ENCODE measurements around the gene CCDC177. TPM values are rescaled to one million over a fixed set of nuclear protein-coding genes. Genes with fewer than 3 reads are reported as not detected.

The CCDC177 gene
- total and polyA plus RNA-seq, 2 of the 8 experiments (the other 6 are each of a cell fraction or from before 2014, with no cell fraction given): 0.62 to 2.8 TPM

DNA sequence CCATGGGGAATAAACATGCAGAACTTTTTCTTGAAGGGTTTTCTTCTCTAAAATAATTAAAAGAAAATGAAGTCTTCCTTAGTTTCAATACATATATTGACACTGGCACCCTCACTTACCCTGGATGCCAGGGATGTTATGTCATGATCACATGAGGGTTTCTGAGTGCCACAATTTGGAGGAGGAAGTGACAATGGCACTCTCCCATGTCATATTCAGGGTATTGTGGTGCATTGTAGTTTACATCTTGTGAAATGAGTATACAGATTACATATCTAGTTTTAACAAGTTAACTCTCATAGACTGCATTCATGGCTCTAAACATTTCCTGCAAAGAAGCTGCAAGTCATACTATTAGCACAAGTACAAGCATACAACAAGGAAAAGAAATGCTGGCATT is 37.7 kb downstream of the CCDC177 start:
- Histone ChIP-seq H3K4me3 (ENCODE audit: extremely low read depth in 1 of 4, insufficient read depth in 2 of 4, low read depth in 3 of 4, low read length in 4 of 4) (no peak overlapping the region), H3K56ac (replicated peaks; ENCODE audit: insufficient read length, low read depth, low read length) (no peak overlapping the region), H3K79me2 (ENCODE audit: control insufficient read depth in 1 of 2, insufficient read depth in 2 of 2, low read length in 2 of 2) (no peaks in the 10 kb centered on the region), H3K14ac (ENCODE audit: insufficient read length) (no peak overlapping the region), H2BK12ac (ENCODE audit: low read depth, low read length) (no peak overlapping the region), H3K18ac (ENCODE audit: extremely low read depth, low read length) (no peak overlapping the region), H3K27ac (ENCODE audit: low read depth, low read length) (no peak overlapping the region), H4K5ac (ENCODE audit: insufficient read length, low read depth, low read length) (no peak overlapping the region), H3K36me3 (ENCODE audit: control insufficient read depth in 2 of 4, insufficient read depth in 4 of 4, low read length in 3 of 4) (no peaks in the 10 kb centered on the region), H2BK5ac (ENCODE audit: low read depth, low read length) (no peak overlapping the region), H4K8ac (ENCODE audit: extremely low read depth, insufficient read depth, low read length) (no peak overlapping the region), H3K9ac (replicated peaks in 1 of 4; ENCODE audit: extremely low read depth in 1 of 4, low read depth in 3 of 4, low read length in 3 of 4) (no peak overlapping the region), H2BK20ac (ENCODE audit: low read length) (no peak overlapping the region), H2AK5ac (ENCODE audit: low read depth, low read length) (no peak overlapping the region), H3K9me3 (ENCODE audit: insufficient read depth in 2 of 2, low read depth in 1 of 2, low read length in 1 of 2) (no peaks in the 10 kb centered on the region), H3K4ac (replicated peaks; ENCODE audit: insufficient read length, low read depth, low read length) (no peak overlapping the region), H3K4me2 (ENCODE audit: insufficient read depth in 1 of 2, low read depth in 2 of 2, low read length in 2 of 2) (no peak overlapping the region), H3K4me1 (replicated peaks in 1 of 4; ENCODE audit: control insufficient read depth in 3 of 4, insufficient read depth in 4 of 4, low read length in 3 of 4) (no peaks in the 10 kb centered on the region), H4K20me1 (replicated peaks in 1 of 2; ENCODE audit: control insufficient read depth in 1 of 2, insufficient read depth in 2 of 2, low read length in 2 of 2) (no peaks in the 10 kb centered on the region), H3K27me3 (replicated peaks in 1 of 4; ENCODE audit: control insufficient read depth in 3 of 4, extremely low read depth in 1 of 4, insufficient read depth in 3 of 4, low read length in 3 of 4) (no peaks in the 10 kb centered on the region), H4K91ac (replicated peaks; ENCODE audit: insufficient read length, low read length) (no peak overlapping the region), H3K23ac (ENCODE audit: insufficient read length) (no peak overlapping the region), H2BK15ac (ENCODE audit: low read length) (no peak overlapping the region), H2BK120ac (replicated peaks; ENCODE audit: low read depth, low read length) (no peak overlapping the region), H3K79me1 (ENCODE audit: low read depth, low read length) (no peaks in the 10 kb centered on the region), H3K23me2 (ENCODE audit: low read depth, low read length) (no peaks in the 10 kb centered on the region), H2AFZ (ENCODE audit: low read length) (no peak overlapping the region)
- POLR2A ChIA-PET (ENCODE audit: partially characterized antibody): no interaction called here
- CTCF ChIA-PET (ENCODE audit: partially characterized antibody): interaction anchor here (1.6 to 7.1 kb wide), 4 partner anchors 8 to 36 kb away, joined by 3 to 79 read pairs (median 28); partner anchors contain the start of gene CCDC177
- FAIRE-seq (no peak), DNase-seq (ENCODE audit: low read depth in 1 of 2, low spot score in 2 of 2) (no peak)
- TF ChIP-seq CTCF (IDR thresholded peaks at IDR 0.05; ENCODE audit: control extremely low read depth in 1 of 3, insufficient read depth in 1 of 3, low read depth in 1 of 3, low read length in 3 of 3): no peak
- TF ChIP-seq RBBP5 (IDR thresholded peaks at IDR 0.05; ENCODE audit: borderline replicate concordance, low read depth, low read length): no peak
- no peak for TF ChIP-seq YY1 (IDR thresholded peaks at IDR 0.05; ENCODE audit: low read depth, low read length)
- no peak for TF ChIP-seq SIRT6 (IDR thresholded peaks at IDR 0.05; ENCODE audit: low read length)
- TF ChIP-seq TCF12 (IDR thresholded peaks at IDR 0.05; ENCODE audit: low read depth, low read length): no peak
- no peak for TF ChIP-seq RNF2 (IDR thresholded peaks at IDR 0.05; ENCODE audit: borderline replicate concordance, low read depth, low read length, missing control alignments, poor library complexity, severe bottlenecking)
- TF ChIP-seq SP4 (IDR thresholded peaks at IDR 0.05; ENCODE audit: low read length): no peak
- TF ChIP-seq MAX (IDR thresholded peaks at IDR 0.05): no peak
